GM19468 (cell line): ENCODE measurements around the gene FAM131B.
A peak's percentile ranks its signal among the peaks of the same experiment; 100 is the strongest.
"Not testable (repeated sequence)": the region's sequence is repeated elsewhere in the genome, so short reads cannot be mapped to it uniquely, and the experiment has no call there.

ENCODE experiments used
- ATAC-seq: cut with Tn5 transposase; IDR thresholded peaks from one replicate; pipeline ENCODE4 v1.9.1; 2021; ENCODE audit warnings: mild to moderate bottlenecking, moderate library complexity, moderate number of reproducible peaks; ENCODE audit not compliant: unreplicated experiment; ENCODE audit errors: extremely low read depth

The FAM131B gene

GRCh38 chr7:143395187-143396149 lies 33.0 kb upstream of the FAM131B start:
- no peak for ATAC-seq

- ATAC-seq: no peak
Observed at GRCh38 chr7:143394777-143395176, 32.3 kb upstream of the FAM131B start.

GRCh38 chr7:143394068-143394467 lies 31.6 kb upstream of the FAM131B start:
- no peak for ATAC-seq

- ATAC-seq: no peak
Observed at GRCh38 chr7:143393267-143394041, 30.9 kb upstream of the FAM131B start.

- no peak for ATAC-seq
Observed at GRCh38 chr7:143392875-143393266, 30.4 kb upstream of the FAM131B start.

- ATAC-seq: not testable (repeated sequence)
Observed at GRCh38 chr7:143392427-143392826, 29.9 kb upstream of the FAM131B start.

GRCh38 chr7:143391462-143392404 lies 29.2 kb upstream of the FAM131B start:
- no peak for ATAC-seq

GRCh38 chr7:143390773-143391317 lies 28.3 kb upstream of the FAM131B start:
- ATAC-seq: no peak

- ATAC-seq: no peak
Observed at GRCh38 chr7:143390104-143390772, 27.7 kb upstream of the FAM131B start.

GRCh38 chr7:143389316-143390103 lies 27.0 kb upstream of the FAM131B start:
- ATAC-seq: no peak

GRCh38 chr7:143388491-143389101 lies 26.1 kb upstream of the FAM131B start:
- ATAC-seq: no peak

- ATAC-seq: no peak
Observed at GRCh38 chr7:143388051-143388450, 25.5 kb upstream of the FAM131B start.

GRCh38 chr7:143387156-143387975 lies 24.9 kb upstream of the FAM131B start:
- ATAC-seq: no peak

- peak; percentile 28 for ATAC-seq
Observed at GRCh38 chr7:143385891-143386781, 23.6 kb upstream of the FAM131B start.

GRCh38 chr7:143384661-143385631 lies 22.4 kb upstream of the FAM131B start:
- no peak for ATAC-seq
